GM06990 (cell line): ENCODE results near the gene DGKI.

Experiments used
- DNase-seq: peaks from one replicate; pipeline ENCODE4 v3.0.0-alpha.2; 2011; ENCODE audit not compliant: insufficient read length; ENCODE audit errors: extremely low read depth
- H3K27me3 ChIP-seq: replicated peaks from 2 replicates; pipeline ENCODE4 v1.6.0; 2011; ENCODE audit warnings: low read length; ENCODE audit not compliant: control insufficient read depth, insufficient read depth
- H3K36me3 ChIP-seq: 2 replicates; pipeline ENCODE4 v1.5.1; 2011; ENCODE audit warnings: low read length; ENCODE audit not compliant: control insufficient read depth, insufficient read depth
- H3K4me3 ChIP-seq: replicated peaks from 2 replicates; pipeline ENCODE4 v1.5.1; 2011; ENCODE audit warnings: low read depth, mild to moderate bottlenecking, control low read depth, low read length
- CTCF ChIP-seq: IDR thresholded peaks from 2 replicates; pipeline ENCODE4 v1.5.1; 2011; ENCODE audit warnings: low read length, control low read depth, mild to moderate bottlenecking, inconsistent platforms; ENCODE audit not compliant: insufficient read depth, poor library complexity, severe bottlenecking

The DGKI gene

DNA sequence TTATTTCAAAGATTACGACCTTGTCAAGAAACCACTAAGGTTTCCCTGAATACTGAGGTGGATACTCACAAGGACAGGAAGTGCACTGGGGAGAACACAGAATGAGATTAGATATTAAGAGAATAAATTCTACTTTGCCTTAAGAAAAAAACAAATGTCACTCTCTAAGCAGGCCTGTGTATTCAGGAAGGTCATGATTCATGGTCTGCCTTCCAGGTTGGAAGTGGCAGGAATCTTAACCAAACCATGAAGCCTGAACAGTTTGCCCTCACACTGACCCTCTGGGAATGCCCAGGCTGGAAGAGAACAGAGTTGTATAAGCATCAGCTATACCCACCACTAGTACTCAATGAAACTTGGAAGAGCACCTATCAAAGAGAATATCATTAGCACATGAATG lies 227.6 kb downstream of the DGKI start:
- no peaks in the 10 kb centered on the region for H3K27me3 ChIP-seq
- DNase-seq, result no peak
- no peak overlapping the region for H3K4me3 ChIP-seq
- no peak for TF ChIP-seq CTCF
- H3K36me3 ChIP-seq, result no peaks in the 10 kb centered on the region

GRCh38 chr7:137618748-137619147 lies 228.0 kb downstream of the DGKI start:
- TF ChIP-seq CTCF, result no peak
- no peaks in the 10 kb centered on the region for H3K36me3 ChIP-seq
- DNase-seq, result no peak
- H3K4me3 ChIP-seq, result no peak overlapping the region
- no peaks in the 10 kb centered on the region for H3K27me3 ChIP-seq

DNA sequence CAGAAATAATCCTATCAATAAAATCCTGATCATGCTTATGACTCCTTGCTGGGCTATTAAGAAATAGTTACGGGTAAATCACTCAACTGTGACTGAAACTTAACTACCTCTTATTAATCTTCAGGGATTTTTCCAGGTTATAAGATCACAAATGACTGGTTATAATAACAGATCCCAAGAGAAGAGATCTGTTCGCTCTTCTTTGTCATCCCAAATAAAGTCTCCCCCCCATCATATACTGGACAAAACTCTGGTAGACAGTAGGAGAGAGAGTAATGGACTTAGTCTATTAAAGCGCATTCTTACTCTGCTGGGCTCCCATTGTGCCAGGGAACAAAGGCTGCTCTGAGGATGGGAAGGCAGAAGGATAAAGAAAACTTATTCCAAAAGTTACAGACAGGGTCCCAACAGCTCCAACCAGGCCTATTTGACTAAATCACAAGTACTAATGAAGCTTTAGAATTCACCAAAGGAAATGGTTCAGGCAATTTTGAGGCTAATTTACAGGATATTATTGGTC lies 233.7 kb downstream of the DGKI start:
- DNase-seq, result no peak
- no peak for TF ChIP-seq CTCF
- no peaks in the 10 kb centered on the region for H3K27me3 ChIP-seq
- H3K36me3 ChIP-seq, result no peaks in the 10 kb centered on the region
- no peak overlapping the region for H3K4me3 ChIP-seq

- TF ChIP-seq CTCF, result no peak
- DNase-seq, result no peak
- H3K4me3 ChIP-seq, result no peak overlapping the region
- no peaks in the 10 kb centered on the region for H3K27me3 ChIP-seq
- no peaks in the 10 kb centered on the region for H3K36me3 ChIP-seq
Measured at GRCh38 chr7:137611606-137612005, 235.2 kb downstream of the DGKI start.

GRCh38 chr7:137609500-137609899 lies 237.3 kb downstream of the DGKI start:
- DNase-seq, result no peak
- Histone ChIP-seq H3K27me3 (no peaks in the 10 kb centered on the region), H3K36me3 (no peaks in the 10 kb centered on the region), H3K4me3 (no peak overlapping the region)
- TF ChIP-seq CTCF, result no peak

GRCh38 chr7:137606061-137606674 lies 240.6 kb downstream of the DGKI start:
- DNase-seq, result peak; percentile 46
- peak; percentile 32 for TF ChIP-seq CTCF
- H3K4me3 ChIP-seq, result no peak overlapping the region

More at GRCh38 chr7:137606061-137606674, 240.6 kb downstream of the DGKI start:
- Histone ChIP-seq H3K36me3 (no peaks in the 10 kb centered on the region), H3K27me3 (no peaks in the 10 kb centered on the region)
